Lung (tissue), 12 donors: Measurements from ENCODE around the gene PLCB4. TPM values are rescaled to one million over a fixed set of nuclear protein-coding genes. Genes with fewer than 3 reads are reported as not detected.
A peak's percentile ranks its signal among the peaks of the same experiment; 100 is the strongest.

ENCODE experiments used
- ATAC-seq: fragments of 200-7000 bp; cut with Tn5 transposase; one replicate; pipeline ENCODE4 v1.9.1; 2020; ENCODE audit warnings: moderate number of reproducible peaks; ENCODE audit not compliant: insufficient read depth, low FRiP score
- DNase-seq, 3 donors: peaks; one replicate each; pipeline ENCODE4 v3.0.0-alpha.2; 2013 to 2017
- H3K27ac ChIP-seq, 2 donors: one replicate each; pipeline ENCODE4 v1.5.1; 2013; ENCODE audit warnings: mild to moderate bottlenecking in 2 of 2, moderate library complexity in 2 of 2, control low read depth in 1 of 2, inconsistent platforms in 1 of 2, low read depth in 1 of 2, low read length in 1 of 2
- H3K27me3 ChIP-seq, 3 donors: one replicate each; pipeline ENCODE4 v1.5.1; 2013; ENCODE audit warnings: low read length in 2 of 3; ENCODE audit not compliant: control insufficient read depth in 3 of 3, insufficient read depth in 3 of 3
- H3K36me3 ChIP-seq, 4 donors: one replicate each; pipeline ENCODE4 v1.5.1; 2013; ENCODE audit warnings: low read length in 4 of 4, mild to moderate bottlenecking in 1 of 4, moderate library complexity in 1 of 4; ENCODE audit not compliant: control insufficient read depth in 4 of 4, insufficient read depth in 4 of 4
- H3K4me1 ChIP-seq, 5 donors: one replicate each; pipeline ENCODE4 v1.5.1; 2013; ENCODE audit warnings: low read length in 5 of 5, mild to moderate bottlenecking in 2 of 5, moderate library complexity in 1 of 5; ENCODE audit not compliant: control insufficient read depth in 5 of 5, insufficient read depth in 5 of 5
- H3K4me3 ChIP-seq: one replicate; pipeline ENCODE4 v1.5.1; 2013; ENCODE audit warnings: mild to moderate bottlenecking, control low read depth, moderate library complexity
- H3K9ac ChIP-seq, 2 donors: one replicate each; pipeline ENCODE4 v1.5.1; 2013; ENCODE audit warnings: low read length in 2 of 2, control low read depth in 1 of 2; ENCODE audit not compliant: insufficient read depth in 1 of 2
- H3K9me3 ChIP-seq, 4 donors: one replicate each; pipeline ENCODE4 v1.5.1; 2013; ENCODE audit warnings: low read length in 3 of 4, mild to moderate bottlenecking in 1 of 4, moderate library complexity in 1 of 4; ENCODE audit not compliant: control insufficient read depth in 4 of 4, insufficient read depth in 3 of 4
- WGBS, 2 donors: extraction: QIAGEN DNeasy Blood & Tissue Kit; methylation state at CpG; one replicate each; pipeline ENCODE4 v1.1.7; 2013; 5-methylcytosine and 5-hydroxymethylcytosine counted together
- polyA plus RNA-seq, 2 donors: library from polyadenylated mRNA; stranded (reverse); fragments of 200-250 nt; gene quantifications; one replicate each; pipeline ENCODE4 v1.2.1, GENCODE V29; 2013
- total RNA-seq, 2 donors: library from RNA; depleted of rRNA in 1 of 2; stranded (reverse); fragments of >200 nt in 1 of 2; gene quantifications; one replicate each; pipeline ENCODE4 v1.2.1, GENCODE V29; 2014 to 2021
- TF ChIP-seq, protein P1 (sequence below): IDR thresholded peaks from 2 replicates; pipeline ENCODE4 v1.5.1; 2012; ENCODE audit warnings: mild to moderate bottlenecking; ENCODE audit errors: control extremely low read depth, extremely low read depth
- donor health status: control.
- donor health status: control.
- donor health status: Bipolar disorder and iron deficiency.
- donor health status: healthy.
- donor health status: DM: yes; HTN: yes; CAD: no.

PLCB4 gene
- total and polyA plus RNA-seq, 4 donors = 2.1 to 18.6 (median 5.6) TPM

DNA sequence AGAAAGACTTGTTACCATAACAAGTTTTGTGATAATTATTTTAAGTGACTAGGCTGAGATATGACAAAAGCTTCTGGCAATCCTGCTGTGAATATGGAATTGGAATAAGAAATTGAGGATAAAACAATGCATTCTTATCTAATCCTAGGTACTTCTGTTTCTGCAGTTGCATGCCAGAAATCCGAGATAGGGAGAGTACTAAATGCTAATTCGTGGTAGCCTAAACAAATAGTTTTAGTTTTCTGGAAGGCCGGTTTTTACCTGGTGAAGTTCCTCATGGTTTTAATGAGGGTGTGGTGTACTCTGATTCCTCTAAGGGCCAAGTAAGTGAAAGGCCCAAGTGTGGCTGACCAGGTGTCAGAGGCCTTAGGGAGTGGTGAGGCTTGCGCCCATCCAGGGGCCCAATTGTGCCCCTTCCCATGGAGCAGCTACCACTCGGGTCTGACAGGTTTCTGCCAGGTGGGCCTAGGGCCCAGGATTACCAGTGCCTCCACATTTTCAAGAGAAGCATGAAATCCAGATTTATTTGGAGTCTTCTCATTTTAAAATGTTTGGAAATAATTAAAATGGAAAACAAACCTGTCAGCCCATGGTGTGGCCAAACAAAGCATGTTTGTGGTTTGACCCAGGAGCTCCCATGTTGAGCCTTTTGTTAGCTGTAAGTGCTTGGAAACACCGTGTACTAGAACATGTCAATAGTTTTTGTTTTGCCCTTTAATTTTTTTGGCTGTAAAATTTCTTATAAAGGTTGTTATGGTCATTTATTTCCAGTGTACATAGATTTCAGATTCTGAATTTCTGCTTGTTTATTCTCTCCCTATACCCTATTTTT lies 6.6 kb downstream of the PLCB4 start:
- Histone ChIP-seq H3K27me3 (no peaks in the 10 kb centered on the region), H3K4me3 (no peak overlapping the region), H3K36me3 (no peaks in the 10 kb centered on the region), H3K9me3 (no peaks in the 10 kb centered on the region), H3K9ac (no peak overlapping the region), H3K27ac (no peak overlapping the region), H3K4me1 (peaks cover 0 to 29% (median 4%) of the 10 kb centered on the region in 5 donors)
- ATAC-seq (no peak), DNase-seq (no peak)
- TF ChIP-seq, protein P1, sequence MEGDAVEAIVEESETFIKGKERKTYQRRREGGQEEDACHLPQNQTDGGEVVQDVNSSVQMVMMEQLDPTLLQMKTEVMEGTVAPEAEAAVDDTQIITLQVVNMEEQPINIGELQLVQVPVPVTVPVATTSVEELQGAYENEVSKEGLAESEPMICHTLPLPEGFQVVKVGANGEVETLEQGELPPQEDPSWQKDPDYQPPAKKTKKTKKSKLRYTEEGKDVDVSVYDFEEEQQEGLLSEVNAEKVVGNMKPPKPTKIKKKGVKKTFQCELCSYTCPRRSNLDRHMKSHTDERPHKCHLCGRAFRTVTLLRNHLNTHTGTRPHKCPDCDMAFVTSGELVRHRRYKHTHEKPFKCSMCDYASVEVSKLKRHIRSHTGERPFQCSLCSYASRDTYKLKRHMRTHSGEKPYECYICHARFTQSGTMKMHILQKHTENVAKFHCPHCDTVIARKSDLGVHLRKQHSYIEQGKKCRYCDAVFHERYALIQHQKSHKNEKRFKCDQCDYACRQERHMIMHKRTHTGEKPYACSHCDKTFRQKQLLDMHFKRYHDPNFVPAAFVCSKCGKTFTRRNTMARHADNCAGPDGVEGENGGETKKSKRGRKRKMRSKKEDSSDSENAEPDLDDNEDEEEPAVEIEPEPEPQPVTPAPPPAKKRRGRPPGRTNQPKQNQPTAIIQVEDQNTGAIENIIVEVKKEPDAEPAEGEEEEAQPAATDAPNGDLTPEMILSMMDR = no peak
- 73 to 85% methylated on average over 6 of the region's 6 CpGs for WGBS, 2 donors

DNA sequence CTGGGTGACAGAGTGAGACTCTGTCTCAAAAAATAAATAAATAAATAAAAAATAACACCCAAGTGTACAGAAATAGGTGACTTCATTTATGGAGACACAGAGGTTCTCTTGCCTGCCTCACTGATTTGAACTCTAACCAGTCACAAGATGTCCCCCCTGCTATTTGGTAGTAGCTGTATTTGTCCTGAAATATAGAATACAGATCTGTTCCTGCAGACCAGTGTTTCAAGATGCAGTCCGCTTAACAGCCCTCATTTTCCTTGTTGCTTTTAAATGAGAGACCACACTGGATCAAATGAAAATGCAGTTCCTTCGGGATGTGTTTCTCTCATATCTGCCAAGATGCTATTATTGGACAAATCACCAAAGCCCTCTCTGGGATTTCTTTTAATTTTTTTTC lies 7.6 kb downstream of the PLCB4 start:
- Histone ChIP-seq H3K9ac (no peak overlapping the region), H3K9me3 (no peaks in the 10 kb centered on the region), H3K4me3 (no peak overlapping the region), H3K27me3 (no peaks in the 10 kb centered on the region), H3K27ac (peak overlapping the region in 1 of 2 donors; percentile 6), H3K4me1 (peaks cover 0 to 32% (median 4%) of the 10 kb centered on the region in 5 donors), H3K36me3 (no peaks in the 10 kb centered on the region)
- DNase-seq (peak in 2 of 3 donors; percentile 24 to 33), ATAC-seq (no peak)
- TF ChIP-seq, protein P1 = no peak
- WGBS, 2 donors = 85 to 91% methylated on average over 2 of the region's 2 CpGs

DNA sequence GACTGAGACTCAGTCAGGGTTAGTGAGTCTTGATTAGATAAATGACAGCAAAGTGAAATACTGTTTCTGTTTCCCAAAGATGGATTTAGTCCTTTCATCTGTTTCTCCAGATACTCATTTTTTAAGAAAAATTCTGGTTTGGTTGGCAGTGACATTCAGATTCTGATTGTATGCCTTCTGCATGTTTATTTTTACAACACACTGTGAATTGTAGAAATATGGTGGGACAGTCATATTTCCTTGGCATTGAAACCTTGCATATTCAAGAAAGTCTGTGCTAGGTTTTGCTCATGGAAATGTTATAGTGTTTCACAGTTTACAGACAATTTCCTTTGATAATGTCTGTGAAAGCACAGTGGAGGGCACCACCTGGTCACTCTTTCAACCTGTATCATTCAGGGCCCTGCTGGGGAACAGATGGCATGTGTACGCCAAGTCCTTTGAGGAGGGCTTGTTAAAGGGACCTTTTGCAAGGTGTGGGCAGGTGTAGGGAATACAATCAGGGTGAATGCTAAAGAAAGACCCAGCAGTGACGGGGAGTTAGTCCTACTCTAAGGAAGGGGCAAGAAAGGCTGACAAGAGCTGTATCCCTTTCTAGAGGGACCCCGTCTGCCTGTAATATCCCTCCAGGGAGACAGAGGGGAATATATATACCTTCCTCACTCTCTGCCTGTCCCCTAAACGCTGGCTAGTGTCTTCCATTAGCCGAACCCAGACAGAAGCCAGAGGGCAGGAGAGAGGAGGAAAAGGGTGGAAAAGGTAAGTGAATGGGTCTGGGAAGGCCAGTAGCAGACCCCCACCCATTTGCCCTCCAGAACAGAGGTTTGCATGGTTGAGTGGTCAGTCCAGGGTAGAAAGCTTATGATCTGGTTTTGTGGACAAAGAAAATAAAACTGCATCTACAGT lies 10.2 kb downstream of the PLCB4 start:
- TF ChIP-seq, protein P1 = no peak
- Histone ChIP-seq H3K4me1 (peaks cover 0 to 33% (median 0%) of the 10 kb centered on the region in 5 donors), H3K36me3 (no peaks in the 10 kb centered on the region), H3K9me3 (no peaks in the 10 kb centered on the region), H3K27me3 (no peaks in the 10 kb centered on the region), H3K4me3 (no peak overlapping the region), H3K27ac (no peak overlapping the region), H3K9ac (no peak overlapping the region)
- 86 to 88% methylated on average over 5 of the region's 5 CpGs for WGBS, 2 donors
- DNase-seq (no peak), ATAC-seq (no peak)
